GM19438 (cell line): ENCODE results near the gene CLRN1.
"Not testable (repeated sequence)": the region's sequence is repeated elsewhere in the genome, so short reads cannot be mapped to it uniquely, and the experiment has no call there.

Source experiments
- ATAC-seq: cut with Tn5 transposase; IDR thresholded peaks from one replicate; pipeline ENCODE4 v1.9.1; 2021; ENCODE audit warnings: low read depth; ENCODE audit not compliant: unreplicated experiment

Gene CLRN1

GRCh38 chr3:150972366-150973071 lies at the start of gene CLRN1:
TSS of gene CLRN1 (minus strand) at chr3:150972727. CDS start at chr3:150972708, 19 bp downstream.
- no peak for ATAC-seq

- ATAC-seq: no peak
Measured at GRCh38 chr3:151016478-151016795, 43.9 kb upstream of the CLRN1 start.

GRCh38 chr3:151015767-151016477 lies 43.4 kb upstream of the CLRN1 start:
- no peak for ATAC-seq

- ATAC-seq: no peak
Measured at GRCh38 chr3:151015181-151015580, 42.7 kb upstream of the CLRN1 start.

- ATAC-seq: no peak
Measured at GRCh38 chr3:151014501-151015018, 42.0 kb upstream of the CLRN1 start.

GRCh38 chr3:151012753-151013152 lies 40.2 kb upstream of the CLRN1 start:
- no peak for ATAC-seq

GRCh38 chr3:151011427-151011826 lies 38.9 kb upstream of the CLRN1 start:
- ATAC-seq: no peak

- ATAC-seq: no peak
Measured at GRCh38 chr3:151009981-151010380, 37.5 kb upstream of the CLRN1 start.

- ATAC-seq: no peak
Measured at GRCh38 chr3:151009430-151009829, 36.9 kb upstream of the CLRN1 start.

GRCh38 chr3:151008699-151009098 lies 36.2 kb upstream of the CLRN1 start:
- no peak for ATAC-seq

GRCh38 chr3:151003768-151004134 lies 31.2 kb upstream of the CLRN1 start:
- no peak for ATAC-seq

- ATAC-seq: no peak
Measured at GRCh38 chr3:151003029-151003767, 30.7 kb upstream of the CLRN1 start.

- no peak for ATAC-seq
Measured at GRCh38 chr3:151002003-151002981, 29.8 kb upstream of the CLRN1 start.

- ATAC-seq: no peak
Measured at GRCh38 chr3:150998996-150999395, 26.5 kb upstream of the CLRN1 start.

GRCh38 chr3:150996731-150997130 lies 24.2 kb upstream of the CLRN1 start:
- ATAC-seq: no peak

- ATAC-seq: no peak
Measured at GRCh38 chr3:150995510-150995909, 23.0 kb upstream of the CLRN1 start.

- ATAC-seq: no peak
Measured at GRCh38 chr3:150989208-150989607, 16.7 kb upstream of the CLRN1 start.

- not testable (repeated sequence) for ATAC-seq
Measured at GRCh38 chr3:150988395-150988794, 15.9 kb upstream of the CLRN1 start.

GRCh38 chr3:150985711-150986110 lies 13.2 kb upstream of the CLRN1 start:
- ATAC-seq: no peak

GRCh38 chr3:150984066-150984465 lies 11.5 kb upstream of the CLRN1 start:
- ATAC-seq: no peak
